Mesodermal cell (in vitro differentiated cells): Measurements from ENCODE around the gene GALNT1.

Experiments used
- H3K27ac ChIP-seq: 2 replicates; pipeline ENCODE4 v1.7.0; 2013; ENCODE audit warnings: mild to moderate bottlenecking, low read depth, low read length, moderate library complexity; ENCODE audit not compliant: severe bottlenecking
- H3K36me3 ChIP-seq: 2 replicates; pipeline ENCODE4 v1.7.1; 2013; ENCODE audit warnings: mild to moderate bottlenecking, low read length, moderate library complexity; ENCODE audit not compliant: control insufficient read depth, insufficient read depth
- H3K4me1 ChIP-seq: one replicate; pipeline ENCODE4 v1.7.1; 2013; ENCODE audit warnings: mild to moderate bottlenecking, low read length; ENCODE audit not compliant: insufficient read depth, control insufficient read depth, poor library complexity, severe bottlenecking
- H3K4me3 ChIP-seq: 2 replicates; pipeline ENCODE4 v1.7.0; 2013; ENCODE audit warnings: low read length, control low read depth, mild to moderate bottlenecking; ENCODE audit not compliant: insufficient read depth, poor library complexity, severe bottlenecking; ENCODE audit errors: extremely low read depth
- H3K9me3 ChIP-seq: 2 replicates; pipeline ENCODE4 v1.7.1; 2013; ENCODE audit warnings: mild to moderate bottlenecking, low read length, moderate library complexity; ENCODE audit not compliant: control insufficient read depth
- WGBS, 2 experiments: methylation state at CpG; one replicate each; pipeline ENCODE4 v1.1.5; 2013; ENCODE audit warnings: missing lambda C conversion rate in 2 of 2; ENCODE audit not compliant: insufficient coverage in 2 of 2; 5-methylcytosine and 5-hydroxymethylcytosine counted together

GALNT1 gene

DNA sequence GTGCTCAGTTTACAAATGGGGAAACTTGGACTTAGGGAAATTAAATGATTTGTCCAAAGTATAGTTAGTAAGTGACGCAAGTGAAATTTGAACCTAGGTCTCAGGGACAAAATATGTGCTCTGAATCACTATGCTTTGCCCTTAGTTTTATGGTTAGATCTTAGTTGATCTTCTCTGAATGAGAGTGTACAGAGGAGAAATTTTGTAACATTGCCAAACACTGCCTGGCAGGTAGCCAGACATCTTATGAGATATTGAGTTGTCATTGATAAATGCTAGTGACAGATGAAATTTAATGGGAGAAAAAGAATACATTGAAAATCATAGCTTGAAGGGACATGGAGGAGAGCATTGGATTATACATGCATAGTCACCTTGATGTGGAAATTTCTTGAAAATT lies 91.4 kb downstream of the GALNT1 start:
- Histone ChIP-seq H3K4me1 (no peaks in the 10 kb centered on the region), H3K27ac (no peak overlapping the region), H3K9me3 (no peaks in the 10 kb centered on the region), H3K4me3 (no peak overlapping the region), H3K36me3 (peaks cover 26% of the 10 kb centered on the region)
- WGBS, 2 experiments = 100% methylated on average over 1 of the region's 1 CpG

DNA sequence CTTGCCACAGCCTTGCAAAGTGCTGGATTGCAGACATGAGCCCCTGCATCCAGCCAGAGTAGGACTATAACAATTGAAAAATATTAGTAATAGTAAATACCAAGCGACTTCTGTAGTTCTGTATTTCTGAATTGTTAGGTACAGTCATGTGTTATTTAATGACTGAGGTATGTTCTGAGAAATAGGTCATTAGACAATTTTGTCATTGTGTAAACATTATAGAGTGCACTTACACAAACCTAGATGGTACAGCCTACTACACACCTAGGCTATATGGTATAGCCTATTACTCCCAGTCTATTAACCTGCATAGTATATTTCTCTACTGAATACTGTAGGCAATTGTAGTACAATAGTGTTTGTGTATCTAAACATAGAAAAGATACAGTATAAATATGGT lies 92.1 kb downstream of the GALNT1 start:
- Histone ChIP-seq H3K9me3 (no peaks in the 10 kb centered on the region), H3K4me3 (no peak overlapping the region), H3K36me3 (peaks cover 26% of the 10 kb centered on the region), H3K27ac (no peak overlapping the region), H3K4me1 (no peaks in the 10 kb centered on the region)
- WGBS, 2 experiments = no CpG with 5 or more reads among the region's 1 CpG

GRCh38 chr18:35680139-35680551 lies 98.6 kb downstream of the GALNT1 start:
- no peaks in the 10 kb centered on the region for H3K4me1 ChIP-seq
- no peak overlapping the region for H3K27ac ChIP-seq
- H3K4me3 ChIP-seq = no peak overlapping the region
- peaks cover 49% of the 10 kb centered on the region for H3K36me3 ChIP-seq
- no peaks in the 10 kb centered on the region for H3K9me3 ChIP-seq

GRCh38 chr18:35682281-35682867 lies 100.8 kb downstream of the GALNT1 start:
- WGBS, 2 experiments = no CpG with 5 or more reads among the region's 1 CpG
- no peak overlapping the region for H3K27ac ChIP-seq

DNA sequence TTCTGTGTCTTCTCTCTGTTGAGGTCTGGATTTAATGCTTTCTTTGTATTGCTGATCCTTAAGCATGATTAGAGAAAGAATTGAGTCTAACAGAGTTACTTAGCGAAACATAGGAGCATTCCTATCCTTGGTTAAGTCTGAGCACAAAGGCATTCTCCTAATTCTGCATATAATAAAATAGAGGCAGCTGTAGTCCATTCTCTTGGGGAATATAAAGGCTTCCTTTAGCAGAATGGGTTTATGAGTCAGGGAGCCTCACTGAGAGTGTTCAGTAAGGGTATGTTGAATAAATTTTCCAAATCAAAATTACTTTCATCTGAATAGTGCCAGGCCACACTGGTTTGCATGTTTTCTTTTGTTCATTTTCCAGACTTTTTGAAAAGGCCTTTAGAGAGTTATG lies 101.5 kb downstream of the GALNT1 start:
- Histone ChIP-seq H3K4me3 (no peak overlapping the region), H3K9me3 (no peaks in the 10 kb centered on the region), H3K36me3 (peaks cover 51% of the 10 kb centered on the region), H3K27ac (no peak overlapping the region), H3K4me1 (no peaks in the 10 kb centered on the region)
- WGBS, 2 experiments = no CpG with 5 or more reads among the region's 1 CpG

More at GRCh38 chr18:35682281-35682867, 100.8 kb downstream of the GALNT1 start:
- Histone ChIP-seq H3K9me3 (no peaks in the 10 kb centered on the region), H3K4me1 (no peaks in the 10 kb centered on the region), H3K36me3 (peaks cover 47% of the 10 kb centered on the region), H3K4me3 (no peak overlapping the region)

DNA sequence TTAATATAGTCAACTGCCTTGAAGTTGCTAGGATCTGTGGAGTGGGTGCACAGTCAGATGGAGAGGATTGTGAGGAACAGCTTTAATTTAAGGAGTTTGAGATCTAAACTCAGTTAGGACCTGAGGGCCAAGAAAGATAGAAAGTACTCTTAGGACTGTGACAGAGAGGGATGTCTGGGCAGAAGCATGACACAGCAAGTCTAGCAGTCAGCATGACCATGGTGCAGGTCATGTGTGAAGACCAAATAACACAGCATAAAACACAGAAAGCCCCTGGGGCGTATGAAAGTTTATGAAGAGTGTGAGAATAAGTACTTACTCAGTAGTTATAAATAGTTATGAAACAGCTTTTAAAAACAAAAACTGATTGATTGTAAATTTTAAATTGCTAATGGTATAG lies 107.2 kb downstream of the GALNT1 start:
- Histone ChIP-seq H3K4me3 (no peak overlapping the region), H3K36me3 (peaks cover 61% of the 10 kb centered on the region), H3K4me1 (no peaks in the 10 kb centered on the region), H3K9me3 (no peaks in the 10 kb centered on the region), H3K27ac (no peak overlapping the region)
- WGBS, 2 experiments = no CpG with 5 or more reads among the region's 1 CpG

- H3K4me1 ChIP-seq = no peaks in the 10 kb centered on the region
- H3K36me3 ChIP-seq = peaks cover 58% of the 10 kb centered on the region
- WGBS, 2 experiments = 94 to 95% methylated on average over 3 to 4 of the region's 5 CpGs
- H3K9me3 ChIP-seq = no peaks in the 10 kb centered on the region
- no peak overlapping the region for H3K4me3 ChIP-seq
- no peak overlapping the region for H3K27ac ChIP-seq
Measured at GRCh38 chr18:35689728-35690127, 108.2 kb downstream of the GALNT1 start.

DNA sequence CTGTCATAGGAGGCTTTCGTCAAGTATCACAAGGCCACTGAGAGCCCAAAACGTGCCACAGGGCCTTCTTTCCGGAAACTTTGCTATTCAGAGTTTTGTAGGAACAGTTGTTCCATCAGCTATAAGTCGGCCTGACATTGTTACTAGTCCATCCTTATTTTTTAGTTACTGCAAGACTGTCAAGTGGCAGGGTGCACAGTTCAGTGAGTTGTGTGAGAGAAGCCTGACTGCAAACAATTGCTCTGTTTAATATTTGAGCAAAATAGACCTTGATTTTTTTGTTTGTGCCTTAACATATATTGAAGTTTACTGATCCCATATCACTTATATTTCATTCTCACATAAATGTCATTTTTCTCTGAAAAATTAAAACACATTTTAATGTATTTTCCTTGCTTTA lies 110.1 kb downstream of the GALNT1 start:
- Histone ChIP-seq H3K4me1 (no peaks in the 10 kb centered on the region), H3K4me3 (no peak overlapping the region), H3K36me3 (peaks cover 65% of the 10 kb centered on the region), H3K9me3 (no peaks in the 10 kb centered on the region), H3K27ac (no peak overlapping the region)
- 87 to 97% methylated on average over 4 of the region's 4 CpGs for WGBS, 2 experiments

DNA sequence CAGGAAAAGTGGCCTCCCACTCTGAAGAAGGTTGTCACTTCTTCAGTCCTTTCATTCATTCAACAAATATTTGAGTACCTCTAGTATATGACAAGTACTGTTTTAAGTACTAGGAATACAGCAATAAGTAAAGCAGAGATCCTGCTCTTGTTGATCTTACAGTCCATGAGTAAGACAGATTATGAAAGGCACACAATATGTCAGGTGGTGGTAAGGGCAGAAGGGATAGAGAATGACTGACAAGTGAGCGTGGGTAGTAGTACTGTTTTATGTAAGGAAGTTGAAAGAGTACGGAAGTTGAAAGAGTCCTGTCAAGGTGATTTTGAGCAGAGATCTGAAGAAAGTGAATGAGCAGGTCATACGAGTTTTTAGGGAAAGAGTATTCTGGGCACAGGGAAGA lies 111.3 kb downstream of the GALNT1 start:
- H3K9me3 ChIP-seq = no peaks in the 10 kb centered on the region
- no peak overlapping the region for H3K27ac ChIP-seq
- 93 to 95% methylated on average over 3 of the region's 3 CpGs for WGBS, 2 experiments
- H3K36me3 ChIP-seq = peaks cover 61% of the 10 kb centered on the region
- no peaks in the 10 kb centered on the region for H3K4me1 ChIP-seq
- H3K4me3 ChIP-seq = no peak overlapping the region

DNA sequence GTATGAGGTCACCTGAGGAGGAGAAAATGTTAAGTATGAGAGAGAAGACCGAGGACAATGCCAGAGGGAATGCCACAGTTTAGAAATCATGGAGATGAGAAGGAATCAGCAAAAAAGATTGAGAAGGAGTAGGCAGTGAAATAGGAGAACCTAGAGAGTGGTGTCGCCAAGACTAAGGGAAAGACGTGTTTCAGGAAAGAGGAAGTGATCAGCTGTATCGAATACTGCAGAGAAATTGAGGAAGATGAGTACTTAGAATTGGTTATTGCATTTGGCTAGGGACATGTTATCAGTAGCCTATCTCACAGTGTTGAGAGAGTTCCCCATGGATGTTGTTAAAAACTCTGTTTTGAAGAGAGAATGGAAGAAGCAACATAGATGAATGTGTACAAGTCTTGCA lies 112.3 kb downstream of the GALNT1 start:
- 95% methylated on average over 4 of the region's 4 CpGs for WGBS, 2 experiments
- peaks cover 63% of the 10 kb centered on the region for H3K36me3 ChIP-seq

DNA sequence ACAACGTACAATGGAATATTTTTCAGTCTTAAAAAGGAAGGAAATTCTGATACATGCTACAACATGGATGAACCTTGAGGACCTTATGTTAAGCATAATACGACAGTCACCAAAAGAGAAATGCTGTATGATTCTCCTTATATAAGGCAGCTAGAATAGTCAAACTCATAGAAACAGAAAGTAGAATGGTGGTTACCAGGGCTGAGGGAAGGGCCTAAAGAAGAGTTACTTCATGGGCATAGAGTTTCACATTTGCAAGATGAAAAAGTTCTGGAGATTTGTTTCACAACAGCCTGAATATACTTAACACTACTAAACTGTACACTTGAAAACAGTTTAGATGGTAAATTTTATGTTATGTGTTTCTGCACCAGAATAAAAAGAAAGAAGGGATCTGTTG lies 113.3 kb downstream of the GALNT1 start:
- no peak overlapping the region for H3K27ac ChIP-seq
- WGBS, 2 experiments = 100% methylated on average over 1 of the region's 2 CpGs; no CpG with 5 or more reads in 1 of the 2 experiments
- H3K4me1 ChIP-seq = no peaks in the 10 kb centered on the region
- no peaks in the 10 kb centered on the region for H3K9me3 ChIP-seq
- no peak overlapping the region for H3K4me3 ChIP-seq
- H3K36me3 ChIP-seq = peaks cover 67% of the 10 kb centered on the region

More for the DNA sequence above, 112.3 kb downstream of the GALNT1 start:
- Histone ChIP-seq H3K9me3 (no peaks in the 10 kb centered on the region), H3K27ac (no peak overlapping the region), H3K4me1 (no peaks in the 10 kb centered on the region), H3K4me3 (no peak overlapping the region)
